GM18517 (cell line): ENCODE measurements around the gene OPRL1.

Experiments
- ATAC-seq: cut with Tn5 transposase; IDR thresholded peaks from one replicate; pipeline ENCODE4 v1.9.1; 2021; ENCODE audit warnings: mild to moderate bottlenecking, moderate library complexity; ENCODE audit not compliant: unreplicated experiment

Gene OPRL1

GRCh38 chr20:64101731-64102621 lies 22.1 kb downstream of the OPRL1 start:
- ATAC-seq, result no peak

GRCh38 chr20:64102647-64103354 lies 22.9 kb downstream of the OPRL1 start:
- ATAC-seq, result no peak

GRCh38 chr20:64103871-64104666 lies 24.2 kb downstream of the OPRL1 start:
- ATAC-seq, result no peak

GRCh38 chr20:64104667-64105451 lies 25.0 kb downstream of the OPRL1 start:
- ATAC-seq, result no peak

DNA sequence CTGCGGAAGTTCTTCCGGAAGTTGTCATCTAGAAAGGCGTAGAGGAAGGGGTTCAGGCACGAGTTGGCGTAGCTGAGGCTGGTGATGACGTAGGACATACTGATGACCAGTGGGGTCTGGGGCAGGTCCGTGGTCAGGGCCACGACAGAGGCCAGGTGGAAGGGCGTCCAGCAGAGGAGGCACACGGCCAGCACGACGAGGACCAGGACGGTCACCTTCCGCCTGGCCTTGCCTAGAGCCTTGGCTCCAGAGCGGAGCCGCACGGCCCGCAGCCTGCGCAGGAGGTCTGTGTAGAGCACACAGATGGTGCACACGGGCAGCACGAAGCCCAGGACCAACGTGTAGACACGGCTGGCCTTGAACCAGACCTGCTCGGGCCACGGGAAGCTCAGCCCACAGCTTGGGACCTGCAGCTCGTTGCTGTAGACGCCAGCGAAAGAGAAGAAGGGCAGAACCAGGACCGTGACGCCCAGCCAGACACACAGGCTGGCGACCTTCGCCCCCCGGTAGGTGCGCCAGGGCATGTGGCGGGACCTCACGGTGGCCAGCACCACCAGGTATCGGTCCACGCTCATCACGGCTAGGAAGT lies 26.1 kb downstream of the OPRL1 start:
- no peak for ATAC-seq

DNA sequence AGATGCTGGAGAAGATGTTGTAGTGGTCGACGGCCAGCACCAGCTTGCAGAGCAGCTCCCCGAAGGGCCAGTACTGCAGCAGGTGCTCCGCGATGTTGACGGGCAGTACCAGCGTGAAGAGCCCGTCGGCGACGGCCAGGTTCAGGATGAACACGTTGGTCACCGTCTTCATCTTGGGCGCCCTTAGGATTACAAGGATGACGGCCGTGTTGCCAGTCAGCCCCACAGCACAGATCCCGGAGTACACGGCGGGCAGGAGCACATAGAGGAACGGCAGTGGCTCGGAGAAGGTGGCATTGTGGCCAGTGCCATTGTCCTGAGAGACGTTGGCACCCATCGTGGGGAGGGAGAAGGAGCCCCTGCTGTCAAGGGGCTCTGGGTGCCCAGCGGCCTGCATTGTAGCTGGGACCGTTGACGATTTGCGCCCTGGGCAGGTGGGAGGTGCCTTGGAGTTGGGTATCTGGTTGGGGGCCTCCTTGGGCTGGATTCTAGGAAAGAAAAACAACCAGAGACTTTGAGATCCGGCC lies 26.6 kb downstream of the OPRL1 start:
- ATAC-seq, result no peak

- no peak for ATAC-seq
These were observed 27.3 kb downstream of the OPRL1 start, which contains the start of gene NPBWR2 for GRCh38 chr20:64106981-64107735. NPBWR2 (minus strand) TSS chr20:64107565; CDS start chr20:64106831, 734 bp downstream.

- ATAC-seq, result no peak
These were observed 28.0 kb downstream of the OPRL1 start for GRCh38 chr20:64107736-64108457.

DNA sequence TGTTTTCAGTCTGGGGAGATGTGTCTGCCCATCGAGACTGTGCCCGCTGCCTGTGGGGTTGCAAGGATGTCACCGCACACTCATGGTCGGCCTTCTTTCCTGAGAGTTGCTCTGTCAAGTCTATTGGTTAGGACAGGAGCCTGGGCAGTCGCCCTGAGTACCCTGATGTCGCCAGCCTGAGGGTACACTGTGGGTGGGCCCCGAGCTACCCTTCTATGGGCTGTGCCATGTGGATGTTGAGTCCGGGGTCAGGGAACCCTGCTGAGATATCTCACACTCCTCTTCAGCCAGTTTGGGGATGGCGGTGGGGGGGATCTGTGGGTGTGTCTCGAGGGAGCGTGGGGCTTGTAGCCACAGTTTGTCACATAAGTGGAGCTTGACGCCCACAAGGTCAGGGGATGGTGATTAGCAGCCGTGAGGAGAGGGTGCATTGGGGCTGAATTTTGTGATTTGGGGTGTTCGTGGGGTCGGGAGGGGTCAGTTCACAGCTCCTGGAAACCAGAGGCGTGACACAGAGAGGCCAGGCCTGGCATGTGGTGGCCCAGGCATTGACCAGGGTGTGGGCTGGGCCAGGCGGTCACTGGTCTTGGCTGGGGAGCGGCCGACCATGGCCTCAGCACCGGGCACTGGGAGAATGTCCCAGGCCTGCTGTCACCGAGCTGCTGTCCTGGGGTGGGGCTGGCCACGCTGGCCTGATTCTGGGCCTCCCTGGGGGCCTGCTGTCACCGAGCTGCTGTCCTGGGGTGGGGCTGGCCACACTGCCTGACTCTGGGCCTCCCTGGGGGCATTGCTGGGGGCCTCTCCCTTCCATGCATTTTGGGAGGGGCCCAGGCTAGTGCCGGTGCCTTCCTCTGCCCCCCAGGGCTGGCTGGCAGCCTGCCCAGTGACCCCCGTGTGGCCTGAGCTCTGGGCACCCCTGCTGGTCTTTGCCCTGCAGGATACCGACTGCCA lies 29.1 kb downstream of the OPRL1 start:
- no peak for ATAC-seq

GRCh38 chr20:64109831-64110391 lies 30.0 kb downstream of the OPRL1 start:
- ATAC-seq, result no peak

DNA sequence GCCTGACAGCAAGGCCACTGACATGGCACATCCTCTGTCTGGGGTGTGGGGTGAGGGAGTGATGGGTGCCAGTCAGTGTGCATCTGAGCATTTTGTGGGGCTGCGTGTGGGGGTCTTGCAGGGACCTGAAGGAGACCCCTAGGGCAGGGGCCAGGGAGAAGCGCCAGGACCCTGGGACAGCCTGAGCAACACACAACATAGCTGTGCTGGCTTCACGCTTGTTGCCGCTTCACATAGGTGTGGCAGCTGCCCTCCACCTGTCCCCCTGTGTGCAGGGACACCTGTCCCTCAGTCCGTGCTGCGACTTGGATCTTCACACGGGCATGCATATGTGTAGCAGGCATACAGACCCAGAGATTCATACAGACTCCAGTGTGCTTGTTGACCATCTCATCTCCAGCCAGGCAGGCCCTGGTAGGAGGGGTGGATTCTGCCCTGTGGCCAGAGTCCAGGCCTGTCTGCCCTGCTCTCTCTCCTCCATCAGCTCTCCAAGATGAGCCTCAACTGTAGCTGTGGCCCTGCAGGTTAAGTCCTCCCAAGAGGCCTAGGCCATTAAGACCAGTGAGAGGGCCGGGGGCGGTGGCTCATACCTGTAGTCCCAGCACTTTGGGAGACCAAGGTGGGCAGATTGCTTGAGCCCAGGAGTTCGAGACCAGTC lies 30.7 kb downstream of the OPRL1 start:
- no peak for ATAC-seq

- ATAC-seq, result no peak
These were observed 32.2 kb downstream of the OPRL1 start for GRCh38 chr20:64111841-64112641.

GRCh38 chr20:64112691-64113443 lies 33.0 kb downstream of the OPRL1 start:
- no peak for ATAC-seq

DNA sequence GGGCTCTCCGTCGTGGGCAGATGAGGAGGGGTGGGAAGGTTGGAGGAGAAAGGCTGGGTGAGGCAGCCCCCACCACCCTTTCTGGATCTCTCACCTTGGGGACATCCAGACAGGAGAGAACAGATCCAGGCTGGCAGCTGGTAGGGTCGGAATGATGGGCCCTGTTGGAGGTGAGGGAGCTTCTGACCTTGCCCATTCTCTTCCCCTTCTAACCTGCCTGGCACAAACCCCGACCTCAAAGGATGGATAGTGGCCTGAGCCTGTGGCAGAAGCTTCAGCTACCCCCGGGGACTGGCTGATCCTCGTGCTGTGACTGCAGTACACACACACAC lies 33.5 kb downstream of the OPRL1 start:
- no peak for ATAC-seq

- ATAC-seq, result no peak
These were observed 34.0 kb downstream of the OPRL1 start for GRCh38 chr20:64113796-64114355.
